Liver (tissue), 9 donors: Measurements from ENCODE around the gene MYO1B. TPM values are rescaled to one million over a fixed set of nuclear protein-coding genes. Genes with fewer than 3 reads are reported as not detected.
"Not testable (repeated sequence)": the region's sequence is repeated elsewhere in the genome, so short reads cannot be mapped to it uniquely, and the experiment has no call there.

ENCODE experiments used
- DNase-seq: peaks from one replicate; pipeline ENCODE4 v3.0.0-alpha.2; 2017; ENCODE audit warnings: low spot score
- H3K27ac ChIP-seq, 2 donors: one replicate each; pipeline ENCODE4 v1.7.0; 2013; ENCODE audit warnings: inconsistent platforms in 2 of 2, low read length in 2 of 2, control low read depth in 1 of 2, low read depth in 1 of 2, mild to moderate bottlenecking in 1 of 2
- H3K27me3 ChIP-seq, 4 donors: one replicate each; pipeline versions ENCODE4 v1.6.1 to v1.7.0; 2013; ENCODE audit warnings: low read length in 3 of 4, inconsistent platforms in 1 of 4, mild to moderate bottlenecking in 1 of 4, moderate library complexity in 1 of 4; ENCODE audit not compliant: control insufficient read depth in 4 of 4, insufficient read depth in 4 of 4
- H3K36me3 ChIP-seq, 4 donors: one replicate each; pipeline versions ENCODE4 v1.6.1 to v1.7.0; 2013; ENCODE audit warnings: low read length in 3 of 4, mild to moderate bottlenecking in 3 of 4, low read depth in 1 of 4, moderate library complexity in 1 of 4; ENCODE audit not compliant: control insufficient read depth in 4 of 4, insufficient read depth in 3 of 4
- H3K4me1 ChIP-seq, 4 donors: one replicate each; pipeline versions ENCODE4 v1.6.1 to v1.7.0; 2013; ENCODE audit warnings: low read length in 3 of 4, mild to moderate bottlenecking in 3 of 4, moderate library complexity in 1 of 4; ENCODE audit not compliant: control insufficient read depth in 4 of 4, insufficient read depth in 4 of 4
- H3K4me3 ChIP-seq, 3 donors: one replicate each; pipeline versions ENCODE4 v1.6.1 to v1.7.0; 2013; ENCODE audit warnings: low read length in 3 of 3, control low read depth in 1 of 3, low read depth in 1 of 3, mild to moderate bottlenecking in 1 of 3
- H3K9ac ChIP-seq, 2 donors: one replicate each; pipeline ENCODE4 v1.7.0; 2013; ENCODE audit warnings: low read length in 2 of 2, mild to moderate bottlenecking in 2 of 2, moderate library complexity in 2 of 2, control low read depth in 1 of 2, low read depth in 1 of 2
- H3K9me3 ChIP-seq, 4 donors: one replicate each; pipeline versions ENCODE4 v1.6.1 to v1.7.0; 2013; ENCODE audit warnings: low read length in 3 of 4; ENCODE audit not compliant: control insufficient read depth in 4 of 4
- ATF3 ChIP-seq: IDR thresholded peaks from 2 replicates; pipeline ENCODE4 v1.6.1; 2016; ENCODE audit warnings: antibody characterized with exemption
- CTCF ChIP-seq: fragments of 150-350 bp; IDR thresholded peaks from 2 replicates; pipeline ENCODE4 v1.5.1; 2017; ENCODE audit warnings: improper control_type of control experiment, low read depth, low read length; ENCODE audit not compliant: missing input control
- EGR1 ChIP-seq, 2 donors: IDR thresholded peaks; 2 replicates each; pipeline ENCODE4 v1.6.1; 2016 to 2018; ENCODE audit warnings: antibody characterized with exemption in 2 of 2, low read depth in 2 of 2
- FOXA1 ChIP-seq: IDR thresholded peaks from 2 replicates; pipeline ENCODE4 v1.6.1; 2016; ENCODE audit warnings: antibody characterized with exemption
- FOXA2 ChIP-seq: IDR thresholded peaks from 2 replicates; pipeline ENCODE4 v1.6.1; 2016; ENCODE audit warnings: antibody characterized with exemption
- GABPA ChIP-seq, 2 donors: IDR thresholded peaks in 1 of 2; conservative IDR thresholded peaks in 1 of 2; 2 replicates each; pipeline ENCODE4 v1.6.1; 2016; ENCODE audit warnings: antibody characterized with exemption in 2 of 2, mild to moderate bottlenecking in 1 of 2, moderate library complexity in 1 of 2
- HNF4A ChIP-seq, 2 donors: conservative IDR thresholded peaks; 2 replicates each; pipeline ENCODE4 v1.6.1; 2016; ENCODE audit warnings: antibody characterized with exemption in 2 of 2, mild to moderate bottlenecking in 2 of 2
- HNF4G ChIP-seq: IDR thresholded peaks from 2 replicates; pipeline ENCODE4 v1.6.1; 2016; ENCODE audit warnings: antibody characterized with exemption
- JUND ChIP-seq, 2 donors: IDR thresholded peaks; 2 replicates each; pipeline ENCODE4 v1.6.1; 2016; ENCODE audit warnings: antibody characterized with exemption in 2 of 2
- NR2F2 ChIP-seq: IDR thresholded peaks from 2 replicates; pipeline ENCODE4 v1.6.1; 2016; ENCODE audit warnings: antibody characterized with exemption
- RAD21 ChIP-seq, 2 donors: IDR thresholded peaks; 2 replicates each; pipeline ENCODE4 v1.6.1; 2016; ENCODE audit warnings: antibody characterized with exemption in 2 of 2, mild to moderate bottlenecking in 2 of 2
- REST ChIP-seq: IDR thresholded peaks from 2 replicates; pipeline ENCODE4 v1.6.1; 2016; ENCODE audit warnings: antibody characterized with exemption, mild to moderate bottlenecking
- RXRA ChIP-seq, 2 donors: IDR thresholded peaks; 2 replicates each; pipeline ENCODE4 v1.6.1; 2017 to 2018; ENCODE audit warnings: antibody characterized with exemption in 2 of 2, mild to moderate bottlenecking in 1 of 2
- SP1 ChIP-seq: IDR thresholded peaks from 2 replicates; pipeline ENCODE4 v1.6.1; 2018; ENCODE audit warnings: antibody characterized with exemption, mild to moderate bottlenecking
- TAF1 ChIP-seq: conservative IDR thresholded peaks from 2 replicates; pipeline ENCODE4 v1.6.1; 2016; ENCODE audit warnings: antibody characterized with exemption, mild to moderate bottlenecking
- YY1 ChIP-seq: IDR thresholded peaks from 2 replicates; pipeline ENCODE4 v1.6.1; 2016; ENCODE audit warnings: antibody characterized with exemption, mild to moderate bottlenecking
- ZBTB33 ChIP-seq: IDR thresholded peaks from 2 replicates; pipeline ENCODE4 v1.6.1; 2016; ENCODE audit warnings: antibody characterized with exemption
- WGBS: extraction: QIAGEN DNeasy Blood & Tissue Kit; methylation state at CpG from one replicate; pipeline ENCODE4 v1.1.7; 2013; 5-methylcytosine and 5-hydroxymethylcytosine counted together
- polyA plus RNA-seq, 2 donors: library from polyadenylated mRNA; stranded (reverse) in 1 of 2; unstranded in 1 of 2; fragments of 200-250 nt in 1 of 2; fragments of >200 nt in 1 of 2; fragmentation: Nextera tagmentation in 1 of 2; extraction: Ambion mirVana in 1 of 2; gene quantifications; one replicate each; pipeline versions ENCODE4 v1.2.1 to v1.2.3, GENCODE V29; 2013 to 2015
- total RNA-seq, 2 donors: library from RNA; depleted of rRNA; stranded (reverse); fragments of >200 nt; gene quantifications; one replicate each; pipeline ENCODE4 v1.2.3, GENCODE V29; 2014
- TF ChIP-seq, protein P1 (sequence below): IDR thresholded peaks from 2 replicates; pipeline ENCODE4 v1.6.1; 2016; ENCODE audit warnings: antibody characterized with exemption
- donor health status: healthy.
- donor health status: healthy.
- donor health status: healthy.
- donor health status: healthy.
- donor health status: healthy.

Gene MYO1B
- total and polyA plus RNA-seq, 4 donors: 66.5 to 434 (median 117) TPM

DNA sequence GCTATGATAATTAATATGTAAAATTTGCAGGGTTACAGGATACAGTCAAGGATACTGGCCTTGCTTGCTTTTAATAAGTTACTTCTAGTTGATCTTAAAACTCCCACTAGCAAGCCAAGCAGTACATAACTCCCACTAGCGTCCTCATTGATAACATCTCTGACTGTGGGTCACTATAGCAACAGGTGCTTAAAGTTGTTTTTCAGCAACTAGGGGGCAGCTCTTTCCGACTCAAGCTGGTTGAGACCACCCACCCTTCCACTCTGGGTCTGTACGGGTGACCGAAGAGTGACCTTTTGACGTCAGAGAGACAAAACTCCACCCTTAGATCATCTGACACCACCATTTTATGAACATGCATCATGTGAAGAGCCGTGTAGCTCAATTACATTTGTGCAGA lies 208.6 kb downstream of the MYO1B start:
- Histone ChIP-seq H3K27me3 (no peaks in the 10 kb centered on the region), H3K27ac (no peak overlapping the region), H3K9ac (no peak overlapping the region), H3K9me3 (no peaks in the 10 kb centered on the region), H3K36me3 (no peaks in the 10 kb centered on the region), H3K4me3 (no peak overlapping the region), H3K4me1 (no peaks in the 10 kb centered on the region)
- WGBS: 89% methylated on average over 6 of the region's 6 CpGs
- DNase-seq: no peak
- TF ChIP-seq HNF4A (conservative IDR thresholded peaks at IDR 0.05) (no peak), ZBTB33 (no peak), TAF1 (no peak), FOXA1 (no peak), EGR1 (IDR thresholded peaks at IDR 0.05; ENCODE audit: low read depth in 2 of 2) (no peak), YY1 (no peak), FOXA2 (no peak), GABPA (IDR thresholded peaks at IDR 0.05 in 1 of 2, conservative IDR thresholded peaks at IDR 0.05 in 1 of 2) (no peak), SP1 (no peak), RAD21 (IDR thresholded peaks at IDR 0.05) (no peak), NR2F2 (no peak), CTCF (no peak), RXRA (IDR thresholded peaks at IDR 0.05) (no peak), JUND (IDR thresholded peaks at IDR 0.05) (no peak), HNF4G (no peak), REST (no peak), ATF3 (no peak)
- TF ChIP-seq, protein P1, sequence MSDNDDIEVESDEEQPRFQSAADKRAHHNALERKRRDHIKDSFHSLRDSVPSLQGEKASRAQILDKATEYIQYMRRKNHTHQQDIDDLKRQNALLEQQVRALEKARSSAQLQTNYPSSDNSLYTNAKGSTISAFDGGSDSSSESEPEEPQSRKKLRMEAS: no peak

GRCh38 chr2:191456506-191456905 lies 211.3 kb downstream of the MYO1B start:
- WGBS: 84% methylated on average over 8 of the region's 12 CpGs
- not testable (repeated sequence) for H3K9me3 ChIP-seq

More at GRCh38 chr2:191456506-191456905, 211.3 kb downstream of the MYO1B start:
- not testable (repeated sequence) for DNase-seq, H3K4me1 ChIP-seq, H3K27me3 ChIP-seq, H3K36me3 ChIP-seq, H3K27ac ChIP-seq, H3K4me3 ChIP-seq, H3K9ac ChIP-seq
